ENCODE measurements around the gene ZC3H4. TPM values are rescaled to one million over a fixed set of nuclear protein-coding genes. Genes with fewer than 3 reads are reported as not detected.

ZC3H4 gene
- total and polyA plus RNA-seq, 9 of the 15 experiments (the other 6 are each of a cell fraction or from before 2014, with no cell fraction given) = 2.2 to 75.6 (median 18.3) TPM

- TF ChIP-seq HLTF (IDR thresholded peaks at IDR 0.05) (no peak; the same call in none of the 2 replicates), NR4A1 (CRISPR knock-in tag; IDR thresholded peaks at IDR 0.05) (no peak), NR4A1 (tag; IDR thresholded peaks at IDR 0.05) (no peak), HIVEP1 (CRISPR knock-in tag; IDR thresholded peaks at IDR 0.05) (no peak), CREB1 (IDR thresholded peaks at IDR 0.05) (peak; percentile 93), CREB1 (CRISPR knock-in tag; IDR thresholded peaks at IDR 0.05) (peak; percentile 94), HDAC8 (tag; IDR thresholded peaks at IDR 0.05) (no peak), ZNF324 (CRISPR knock-in tag; IDR thresholded peaks at IDR 0.05) (no peak), NKRF (IDR thresholded peaks at IDR 0.05; ENCODE audit: borderline replicate concordance) (peak; percentile 71), ZNF212 (CRISPR knock-in tag; IDR thresholded peaks at IDR 0.05) (no peak), DIDO1 (tag; IDR thresholded peaks at IDR 0.05; ENCODE audit: low read depth) (no peak), ZBTB8A (IDR thresholded peaks at IDR 0.05; ENCODE audit: partially characterized antibody) (no peak)
- TF ChIP-seq, protein P1, sequence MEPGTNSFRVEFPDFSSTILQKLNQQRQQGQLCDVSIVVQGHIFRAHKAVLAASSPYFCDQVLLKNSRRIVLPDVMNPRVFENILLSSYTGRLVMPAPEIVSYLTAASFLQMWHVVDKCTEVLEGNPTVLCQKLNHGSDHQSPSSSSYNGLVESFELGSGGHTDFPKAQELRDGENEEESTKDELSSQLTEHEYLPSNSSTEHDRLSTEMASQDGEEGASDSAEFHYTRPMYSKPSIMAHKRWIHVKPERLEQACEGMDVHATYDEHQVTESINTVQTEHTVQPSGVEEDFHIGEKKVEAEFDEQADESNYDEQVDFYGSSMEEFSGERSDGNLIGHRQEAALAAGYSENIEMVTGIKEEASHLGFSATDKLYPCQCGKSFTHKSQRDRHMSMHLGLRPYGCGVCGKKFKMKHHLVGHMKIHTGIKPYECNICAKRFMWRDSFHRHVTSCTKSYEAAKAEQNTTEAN (CRISPR knock-in tag; IDR thresholded peaks at IDR 0.05) = 0 out of 2 replicates have a peak, but pooled peaks have one; percentile 19
- TF ChIP-seq, protein P2, sequence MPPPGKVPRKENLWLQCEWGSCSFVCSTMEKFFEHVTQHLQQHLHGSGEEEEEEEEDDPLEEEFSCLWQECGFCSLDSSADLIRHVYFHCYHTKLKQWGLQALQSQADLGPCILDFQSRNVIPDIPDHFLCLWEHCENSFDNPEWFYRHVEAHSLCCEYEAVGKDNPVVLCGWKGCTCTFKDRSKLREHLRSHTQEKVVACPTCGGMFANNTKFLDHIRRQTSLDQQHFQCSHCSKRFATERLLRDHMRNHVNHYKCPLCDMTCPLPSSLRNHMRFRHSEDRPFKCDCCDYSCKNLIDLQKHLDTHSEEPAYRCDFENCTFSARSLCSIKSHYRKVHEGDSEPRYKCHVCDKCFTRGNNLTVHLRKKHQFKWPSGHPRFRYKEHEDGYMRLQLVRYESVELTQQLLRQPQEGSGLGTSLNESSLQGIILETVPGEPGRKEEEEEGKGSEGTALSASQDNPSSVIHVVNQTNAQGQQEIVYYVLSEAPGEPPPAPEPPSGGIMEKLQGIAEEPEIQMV (tag; conservative IDR thresholded peaks at IDR 0.05; ENCODE audit: low read depth) = no peak
Observed at GRCh38 chr19:47112997-47113849, at the start of gene ZC3H4 (continued).
